HG02973 (cell line): ENCODE data around the gene GNPTG.
A peak's percentile ranks its signal among the peaks of the same experiment; 100 is the strongest.
"Not testable (repeated sequence)": the region's sequence is repeated elsewhere in the genome, so short reads cannot be mapped to it uniquely, and the experiment has no call there.

Experiments used
- ATAC-seq: cut with Tn5 transposase; IDR thresholded peaks from one replicate; pipeline ENCODE4 v1.9.1; 2021; ENCODE audit warnings: moderate library complexity; ENCODE audit not compliant: unreplicated experiment

Gene GNPTG

GRCh38 chr16:1318268-1318545 is 33.5 kb upstream of the GNPTG start:
- ATAC-seq = no peak

- no peak for ATAC-seq
Measured at GRCh38 chr16:1319041-1319440, 32.7 kb upstream of the GNPTG start.

GRCh38 chr16:1320097-1320496 is 31.6 kb upstream of the GNPTG start:
- ATAC-seq = no peak

GRCh38 chr16:1320658-1321240 is 31.0 kb upstream of the GNPTG start:
- ATAC-seq = no peak

- ATAC-seq = no peak
Measured at GRCh38 chr16:1322407-1322806, 29.3 kb upstream of the GNPTG start.

GRCh38 chr16:1323296-1324239 is 28.2 kb upstream of the GNPTG start:
- no peak for ATAC-seq

GRCh38 chr16:1324286-1324826 is 27.4 kb upstream of the GNPTG start:
- ATAC-seq = no peak

- no peak for ATAC-seq
Measured at GRCh38 chr16:1325261-1325660, 26.5 kb upstream of the GNPTG start.

GRCh38 chr16:1325673-1326371 is 25.9 kb upstream of the GNPTG start:
- no peak for ATAC-seq

- no peak for ATAC-seq
Measured at GRCh38 chr16:1326391-1326790, 25.3 kb upstream of the GNPTG start.

- no peak for ATAC-seq
Measured at GRCh38 chr16:1326946-1327618, 24.6 kb upstream of the GNPTG start.

GRCh38 chr16:1327619-1327947 is 24.1 kb upstream of the GNPTG start:
- ATAC-seq = no peak

- not testable (repeated sequence) for ATAC-seq
Measured at GRCh38 chr16:1328136-1328535, 23.6 kb upstream of the GNPTG start.

GRCh38 chr16:1328961-1329360 is 22.8 kb upstream of the GNPTG start:
- not testable (repeated sequence) for ATAC-seq

GRCh38 chr16:1330260-1330914 is 21.3 kb upstream of the GNPTG start:
- ATAC-seq = no peak

GRCh38 chr16:1330931-1331711 is 20.6 kb upstream of the GNPTG start:
- no peak for ATAC-seq

- ATAC-seq = peak; percentile 58
Measured at GRCh38 chr16:1331712-1332617, 19.8 kb upstream of the GNPTG start.

- no peak for ATAC-seq
Measured at GRCh38 chr16:1332618-1333148, 19.0 kb upstream of the GNPTG start.
